Measurements from ENCODE around the gene ZBTB20. TPM values are rescaled to one million over a fixed set of nuclear protein-coding genes. Genes with fewer than 3 reads are reported as not detected.

ZBTB20 gene
- total RNA-seq, 6 experiments from 2014 or later: 36.7 to 59.4 (median 46.7) TPM

DNA sequence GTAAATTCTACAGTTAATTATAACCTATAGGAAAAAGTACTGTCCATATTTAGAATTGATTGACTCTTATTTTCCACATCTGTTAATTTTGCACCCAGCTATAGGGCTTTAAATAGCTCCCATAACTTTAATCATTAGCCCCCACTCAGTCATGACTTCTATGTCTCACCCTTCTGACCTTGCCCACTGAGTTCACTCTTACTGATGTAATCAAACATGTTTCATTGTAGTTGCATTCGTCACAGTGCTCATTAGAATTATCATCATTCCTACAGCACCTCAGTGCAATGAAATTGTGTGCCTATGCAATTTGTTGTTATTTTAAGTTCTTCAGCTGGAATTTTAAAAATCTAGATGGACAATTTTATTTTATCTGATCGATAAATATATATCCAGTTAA, 701.9 kb downstream of the ZBTB20 start:
- 67% methylated on average over 2 of the region's 2 CpGs for WGBS (ENCODE audit: insufficient coverage, low coverage, low lambda C conversion rate, missing lambda C conversion rate)
- ATAC-seq: peak in 1 of 4 donors; percentile 42

GRCh38 chr3:114444216-114444615, 702.9 kb downstream of the ZBTB20 start:
- 77% methylated on average over 3 of the region's 3 CpGs for WGBS (ENCODE audit: insufficient coverage, low coverage, low lambda C conversion rate, missing lambda C conversion rate)
- Histone ChIP-seq H3K9me3 (no peaks in the 10 kb centered on the region), H3K4me1 (no peaks in the 10 kb centered on the region), H3K27me3 (no peaks in the 10 kb centered on the region), H3K4me3 (no peak overlapping the region), H3K36me3 (no peaks in the 10 kb centered on the region), H3K27ac (no peak overlapping the region)
- TF ChIP-seq CTCF (IDR thresholded peaks at IDR 0.05): no peak
- TF ChIP-seq POLR2A (IDR thresholded peaks at IDR 0.05): no peak
- DNase-seq (no peak), ATAC-seq (no peak)
- intact Hi-C loops (cut with DNase I): no loop called here

More for the DNA sequence above, 701.9 kb downstream of the ZBTB20 start:
- no peaks in the 10 kb centered on the region for H3K36me3 ChIP-seq
- TF ChIP-seq POLR2A (IDR thresholded peaks at IDR 0.05) (no peak), CTCF (IDR thresholded peaks at IDR 0.05) (no peak)
- H3K4me3 ChIP-seq: no peak overlapping the region
- H3K27me3 ChIP-seq: no peaks in the 10 kb centered on the region
- intact Hi-C loops (cut with DNase I): no loop called here
- no peak for DNase-seq
- no peaks in the 10 kb centered on the region for H3K4me1 ChIP-seq
- H3K9me3 ChIP-seq: no peaks in the 10 kb centered on the region
- H3K27ac ChIP-seq: no peak overlapping the region

- Histone ChIP-seq H3K4me1 (no peaks in the 10 kb centered on the region), H3K36me3 (no peaks in the 10 kb centered on the region), H3K9me3 (no peaks in the 10 kb centered on the region), H3K27me3 (no peaks in the 10 kb centered on the region), H3K27ac (no peak overlapping the region), H3K4me3 (no peak overlapping the region)
- intact Hi-C loops (cut with DNase I): no loop called here
- ATAC-seq: peak in 2 of 4 donors; percentile 7 to 71
- no peak for TF ChIP-seq CTCF (IDR thresholded peaks at IDR 0.05)
- no peak for TF ChIP-seq POLR2A (IDR thresholded peaks at IDR 0.05)
- DNase-seq: no peak
Measured at GRCh38 chr3:114442246-114442645, 704.8 kb downstream of the ZBTB20 start.

DNA sequence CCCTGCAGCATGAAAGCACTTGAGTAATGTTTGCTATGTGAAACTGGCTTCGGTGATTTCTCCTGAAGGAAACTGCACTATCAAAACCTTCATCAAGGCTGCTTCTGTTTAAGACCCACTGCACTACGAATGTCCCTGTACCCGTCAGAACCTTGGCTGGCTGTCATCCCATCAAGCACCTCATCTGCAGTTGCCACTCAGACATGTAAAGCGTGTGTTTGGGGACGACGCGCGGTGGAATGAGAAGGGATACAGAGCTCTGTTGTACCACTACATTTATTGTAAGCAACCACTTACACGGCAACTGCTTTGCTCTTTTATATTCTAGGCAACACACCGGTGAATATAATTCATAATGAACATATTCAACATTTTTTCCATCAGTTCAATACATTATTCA, 705.7 kb downstream of the ZBTB20 start:
- Histone ChIP-seq H3K9me3 (no peaks in the 10 kb centered on the region), H3K36me3 (no peaks in the 10 kb centered on the region), H3K4me1 (no peaks in the 10 kb centered on the region), H3K27ac (no peak overlapping the region), H3K4me3 (no peak overlapping the region), H3K27me3 (no peaks in the 10 kb centered on the region)
- TF ChIP-seq CTCF (IDR thresholded peaks at IDR 0.05) (no peak), POLR2A (IDR thresholded peaks at IDR 0.05) (no peak)
- 92% methylated on average over 10 of the region's 10 CpGs for WGBS (ENCODE audit: insufficient coverage, low coverage, low lambda C conversion rate, missing lambda C conversion rate)
- intact Hi-C loops (cut with DNase I): no loop called here
- ATAC-seq (no peak), DNase-seq (no peak)

GRCh38 chr3:114440700-114441099, 706.4 kb downstream of the ZBTB20 start:
- no peaks in the 10 kb centered on the region for H3K27me3 ChIP-seq

More at GRCh38 chr3:114440700-114441099, 706.4 kb downstream of the ZBTB20 start:
- intact Hi-C loops (cut with DNase I): no loop called here
- ATAC-seq (no peak), DNase-seq (no peak)
- Histone ChIP-seq H3K9me3 (no peaks in the 10 kb centered on the region), H3K36me3 (no peaks in the 10 kb centered on the region), H3K4me1 (no peaks in the 10 kb centered on the region), H3K27ac (no peak overlapping the region), H3K4me3 (no peak overlapping the region)
- TF ChIP-seq POLR2A (IDR thresholded peaks at IDR 0.05): no peak
- no peak for TF ChIP-seq CTCF (IDR thresholded peaks at IDR 0.05)
- 47% methylated on average over 3 of the region's 4 CpGs for WGBS (ENCODE audit: insufficient coverage, low coverage, low lambda C conversion rate, missing lambda C conversion rate)

All from right lobe of liver (tissue), 6 donors.